ENCODE data around the gene HIF3A. TPM values are rescaled to one million over a fixed set of nuclear protein-coding genes. Genes with fewer than 3 reads are reported as not detected.

Gene HIF3A
- total RNA-seq, 1 experiment from 2014 or later = not detected

GRCh38 chr19:46288896-46289588, 7.8 kb upstream of the HIF3A start:
- Mint-ChIP-seq H3K27ac (ENCODE audit: low read depth, unreplicated experiment) (peak overlapping the region; percentile 88), H3K9me3 (ENCODE audit: unreplicated experiment) (no peaks in the 10 kb centered on the region), H3K36me3 (ENCODE audit: insufficient read depth, unreplicated experiment) (no peaks in the 10 kb centered on the region), H3K4me1 (ENCODE audit: insufficient read depth, unreplicated experiment) (peaks cover 17% of the 10 kb centered on the region), H3K4me3 (ENCODE audit: unreplicated experiment) (peak overlapping the region; percentile 48), H3K27me3 (ENCODE audit: insufficient read depth, unreplicated experiment) (no peaks in the 10 kb centered on the region)
- peak; percentile 92 for DNase-seq (ENCODE audit: unreplicated experiment)
- TF ChIP-seq CTCF (IDR thresholded peaks at IDR 0.05; ENCODE audit: unreplicated experiment) = no peak
- POLR2A ChIA-PET = interaction anchor here (0.6 to 3.1 kb wide), 7 partner anchors 11 to 172 kb away, joined by 3 to 35 read pairs (median 12); partner anchors contain the start of gene PPP5C
- intact Hi-C loops (cut with micrococcal nuclease) = no loop called here
- CTCF ChIA-PET = interaction anchor here (0.6 to 2.0 kb wide), 6 partner anchors 8 to 478 kb away, joined by 3 to 7 read pairs (median 4); partner anchors contain the start of gene PPP5C
- no TSS peak for BruUV-seq (replicated peaks)

- intact Hi-C loops (cut with micrococcal nuclease) = no loop called here
- no peak for DNase-seq (ENCODE audit: unreplicated experiment)
- BruUV-seq (replicated peaks) = no TSS peak
- Mint-ChIP-seq H3K27ac (ENCODE audit: low read depth, unreplicated experiment) (peak overlapping the region; percentile 88), H3K4me1 (ENCODE audit: insufficient read depth, unreplicated experiment) (peaks cover 17% of the 10 kb centered on the region), H3K27me3 (ENCODE audit: insufficient read depth, unreplicated experiment) (no peaks in the 10 kb centered on the region), H3K4me3 (ENCODE audit: unreplicated experiment) (no peak overlapping the region), H3K9me3 (ENCODE audit: unreplicated experiment) (no peaks in the 10 kb centered on the region), H3K36me3 (ENCODE audit: insufficient read depth, unreplicated experiment) (no peaks in the 10 kb centered on the region)
- TF ChIP-seq CTCF (IDR thresholded peaks at IDR 0.05; ENCODE audit: unreplicated experiment) = no peak
- POLR2A ChIA-PET = interaction anchor here (0.9 to 3.1 kb wide), 6 partner anchors 10 to 83 kb away, joined by 3 to 35 read pairs (median 14); partner anchors contain the start of gene PPP5C
- CTCF ChIA-PET = interaction anchor here (0.6 to 2.0 kb wide), 8 partner anchors 9 to 248 kb away, joined by 3 to 7 read pairs (median 4); partner anchors contain the start of gene PPP5C
Measured at GRCh38 chr19:46289724-46290619, 6.9 kb upstream of the HIF3A start.

- POLR2A ChIA-PET = interaction anchor here (1.0 kb wide), 1 partner anchor 9 kb away, joined by 5 read pairs; no protein-coding TSS in a partner anchor
- no peak for DNase-seq (ENCODE audit: unreplicated experiment)
- H3K4me3 Mint-ChIP-seq (ENCODE audit: unreplicated experiment) = no peak overlapping the region
- no peak for TF ChIP-seq CTCF (IDR thresholded peaks at IDR 0.05; ENCODE audit: unreplicated experiment)
- BruUV-seq (replicated peaks) = no TSS peak
- H3K4me1 Mint-ChIP-seq (ENCODE audit: insufficient read depth, unreplicated experiment) = peaks cover 17% of the 10 kb centered on the region
- no peaks in the 10 kb centered on the region for H3K36me3 Mint-ChIP-seq (ENCODE audit: insufficient read depth, unreplicated experiment)
- no peaks in the 10 kb centered on the region for H3K9me3 Mint-ChIP-seq (ENCODE audit: unreplicated experiment)
- CTCF ChIA-PET = interaction anchor here (0.6 kb wide), 1 partner anchor 82 kb away, joined by 3 read pairs; no protein-coding TSS in a partner anchor
- no peaks in the 10 kb centered on the region for H3K27me3 Mint-ChIP-seq (ENCODE audit: insufficient read depth, unreplicated experiment)
- no peak overlapping the region for H3K27ac Mint-ChIP-seq (ENCODE audit: low read depth, unreplicated experiment)
- intact Hi-C loops (cut with micrococcal nuclease) = no loop called here
Measured at GRCh38 chr19:46291829-46292228, 5.0 kb upstream of the HIF3A start.

- CTCF ChIA-PET = interaction anchor here (0.6 kb wide), 1 partner anchor 193 kb away, joined by 3 read pairs; no protein-coding TSS in a partner anchor
Measured at GRCh38 chr19:46294494-46294893, 2.3 kb upstream of the HIF3A start.

More at GRCh38 chr19:46294494-46294893, 2.3 kb upstream of the HIF3A start:
- no peaks in the 10 kb centered on the region for H3K36me3 Mint-ChIP-seq (ENCODE audit: insufficient read depth, unreplicated experiment)
- no peak overlapping the region for H3K27ac Mint-ChIP-seq (ENCODE audit: low read depth, unreplicated experiment)
- H3K4me1 Mint-ChIP-seq (ENCODE audit: insufficient read depth, unreplicated experiment) = peaks cover 16% of the 10 kb centered on the region
- DNase-seq (ENCODE audit: unreplicated experiment) = no peak
- TF ChIP-seq CTCF (IDR thresholded peaks at IDR 0.05; ENCODE audit: unreplicated experiment) = no peak
- BruUV-seq (replicated peaks) = no TSS peak
- POLR2A ChIA-PET = no interaction called here
- H3K27me3 Mint-ChIP-seq (ENCODE audit: insufficient read depth, unreplicated experiment) = no peaks in the 10 kb centered on the region
- intact Hi-C loops (cut with micrococcal nuclease) = no loop called here
- no peak overlapping the region for H3K4me3 Mint-ChIP-seq (ENCODE audit: unreplicated experiment)
- H3K9me3 Mint-ChIP-seq (ENCODE audit: unreplicated experiment) = no peaks in the 10 kb centered on the region

Data from MCF 10A (cell line).